ENCODE data around the gene CDC5L.

GRCh38 chr6:44377971-44378370, 9.5 kb upstream of the CDC5L start:
- no peak for TF ChIP-seq CTCF (IDR thresholded peaks at IDR 0.05; ENCODE audit: low read depth, low read length)
- no peak for TF ChIP-seq POLR2A (IDR thresholded peaks at IDR 0.05; ENCODE audit: extremely low read depth, insufficient read length)
- no peak for TF ChIP-seq MAX (IDR thresholded peaks at IDR 0.05; ENCODE audit: low read depth, low read length)
